HG03457 (cell line): ENCODE measurements around the gene NXPH4.

Source experiments
- ATAC-seq: cut with Tn5 transposase; IDR thresholded peaks from one replicate; pipeline ENCODE4 v1.9.1; 2021; ENCODE audit warnings: moderate number of reproducible peaks; ENCODE audit not compliant: unreplicated experiment

NXPH4 gene

GRCh38 chr12:57182918-57183575 is 33.5 kb upstream of the NXPH4 start:
- ATAC-seq: peak; percentile 89

- no peak for ATAC-seq
Observed at GRCh38 chr12:57183939-57184725, 32.5 kb upstream of the NXPH4 start.

GRCh38 chr12:57185403-57185802 is 31.2 kb upstream of the NXPH4 start:
- ATAC-seq: no peak

- ATAC-seq: no peak
Observed at GRCh38 chr12:57185906-57186508, 30.6 kb upstream of the NXPH4 start.

- ATAC-seq: no peak
Observed at GRCh38 chr12:57187222-57188089, 29.1 kb upstream of the NXPH4 start.

- no peak for ATAC-seq
Observed at GRCh38 chr12:57188090-57188425, 28.5 kb upstream of the NXPH4 start.

GRCh38 chr12:57190037-57190436 is 26.6 kb upstream of the NXPH4 start:
- no peak for ATAC-seq

- ATAC-seq: no peak
Observed at GRCh38 chr12:57190821-57191220, 25.8 kb upstream of the NXPH4 start.

- ATAC-seq: no peak
Observed at GRCh38 chr12:57191410-57191809, 25.2 kb upstream of the NXPH4 start.

GRCh38 chr12:57192920-57193319 is 23.7 kb upstream of the NXPH4 start:
- no peak for ATAC-seq

GRCh38 chr12:57193706-57194245 is 22.8 kb upstream of the NXPH4 start:
- no peak for ATAC-seq

GRCh38 chr12:57194253-57194652 is 22.3 kb upstream of the NXPH4 start:
- ATAC-seq: no peak

GRCh38 chr12:57195186-57195585 is 21.4 kb upstream of the NXPH4 start:
- no peak for ATAC-seq

- no peak for ATAC-seq
Observed at GRCh38 chr12:57195611-57196371, 20.8 kb upstream of the NXPH4 start.

GRCh38 chr12:57196439-57196838 is 20.2 kb upstream of the NXPH4 start:
- no peak for ATAC-seq

- no peak for ATAC-seq
Observed at GRCh38 chr12:57196956-57197355, 19.6 kb upstream of the NXPH4 start.

GRCh38 chr12:57198329-57198728 is 18.3 kb upstream of the NXPH4 start:
- no peak for ATAC-seq

- ATAC-seq: no peak
Observed at GRCh38 chr12:57199191-57199590, 17.4 kb upstream of the NXPH4 start.

- ATAC-seq: no peak
Observed at GRCh38 chr12:57200497-57200896, 16.1 kb upstream of the NXPH4 start.

- no peak for ATAC-seq
Observed at GRCh38 chr12:57201219-57201618, 15.4 kb upstream of the NXPH4 start.
